Astrocyte (in vitro differentiated cells and primary cell): ENCODE results near the gene RAD51B. TPM values are rescaled to one million over a fixed set of nuclear protein-coding genes. Genes with fewer than 3 reads are reported as not detected.

ENCODE experiments used
- DNase-seq: peaks from one replicate; pipeline ENCODE4 v3.0.0-alpha.2; 2010; ENCODE audit warnings: low read depth
- FAIRE-seq: peaks from 2 replicates; lab custom pipeline; 2011; peaks lifted over from hg19 to GRCh38; lab: Jason Lieb, UNC
- H2AFZ ChIP-seq: 2 replicates; pipeline ENCODE4 v1.6.0; 2012; ENCODE audit warnings: low read depth, low read length, inconsistent platforms
- H3K27ac ChIP-seq: 2 replicates; pipeline ENCODE4 v1.5.1; 2011; ENCODE audit warnings: low read depth, low read length, inconsistent platforms
- H3K27me3 ChIP-seq: 2 replicates; pipeline ENCODE4 v1.6.0; 2011; ENCODE audit warnings: low read length, inconsistent platforms; ENCODE audit not compliant: insufficient read depth
- H3K36me3 ChIP-seq: 2 replicates; pipeline ENCODE4 v1.5.1; 2011; ENCODE audit warnings: low read length, inconsistent platforms; ENCODE audit not compliant: insufficient read depth
- H3K4me1 ChIP-seq: 2 replicates; pipeline ENCODE4 v1.5.1; 2011; ENCODE audit warnings: low read length, inconsistent platforms; ENCODE audit not compliant: insufficient read depth
- H3K4me2 ChIP-seq: 2 replicates; pipeline ENCODE4 v1.6.0; 2012; ENCODE audit warnings: low read length, inconsistent platforms
- H3K4me3 ChIP-seq: 2 replicates; pipeline ENCODE4 v1.5.1; 2011; ENCODE audit warnings: low read depth, mild to moderate bottlenecking, low read length, inconsistent platforms; ENCODE audit not compliant: insufficient read depth
- H3K79me2 ChIP-seq: 2 replicates; pipeline ENCODE4 v1.6.0; 2012; ENCODE audit warnings: mild to moderate bottlenecking, low read length, inconsistent platforms; ENCODE audit not compliant: insufficient read depth
- H3K9ac ChIP-seq: 2 replicates; pipeline ENCODE4 v1.6.0; 2012; ENCODE audit warnings: mild to moderate bottlenecking, low read length, inconsistent platforms
- H3K9me3 ChIP-seq: 2 replicates; pipeline ENCODE4 v1.5.1; 2012; ENCODE audit warnings: low read depth, mild to moderate bottlenecking, low read length, inconsistent platforms; ENCODE audit not compliant: insufficient read depth
- H4K20me1 ChIP-seq: 2 replicates; pipeline ENCODE4 v1.6.0; 2012; ENCODE audit warnings: low read length, inconsistent platforms; ENCODE audit not compliant: insufficient read depth
- H3K27ac Mint-ChIP-seq: one replicate; pipeline ENCODE4 v1.8.0; 2021; ENCODE audit warnings: mild to moderate bottlenecking, mixed read lengths; ENCODE audit not compliant: unreplicated experiment
- H3K27me3 Mint-ChIP-seq: one replicate; pipeline ENCODE4 v1.8.0; 2021; ENCODE audit warnings: low read depth, mixed read lengths; ENCODE audit not compliant: unreplicated experiment
- H3K36me3 Mint-ChIP-seq: one replicate; pipeline ENCODE4 v1.8.0; 2021; ENCODE audit warnings: low read depth, mixed read lengths; ENCODE audit not compliant: unreplicated experiment
- H3K4me1 Mint-ChIP-seq: one replicate; pipeline ENCODE4 v1.8.0; 2021; ENCODE audit warnings: low read depth, mixed read lengths; ENCODE audit not compliant: unreplicated experiment
- H3K4me3 Mint-ChIP-seq: one replicate; pipeline ENCODE4 v1.8.0; 2021; ENCODE audit warnings: mild to moderate bottlenecking, moderate library complexity, mixed read lengths; ENCODE audit not compliant: unreplicated experiment
- H3K9me3 Mint-ChIP-seq: one replicate; pipeline ENCODE4 v1.8.0; 2021; ENCODE audit warnings: mild to moderate bottlenecking, mixed read lengths; ENCODE audit not compliant: unreplicated experiment
- EZH2 ChIP-seq: IDR thresholded peaks from 2 replicates; pipeline ENCODE4 v1.6.1; 2012; ENCODE audit warnings: mild to moderate bottlenecking, low read length, inconsistent platforms; ENCODE audit not compliant: insufficient read depth
- total RNA-seq: library from RNA; stranded (reverse); gene quantifications from 2 replicates; pipeline ENCODE4 v1.2.1, GENCODE V29; 2021
- TF ChIP-seq, protein P1 (sequence below): IDR thresholded peaks from 2 replicates; pipeline ENCODE4 v1.5.1; 2011; ENCODE audit warnings: low read depth, mild to moderate bottlenecking, inconsistent platforms, low read length, moderate library complexity; ENCODE audit not compliant: insufficient read depth

The RAD51B gene
- total RNA-seq, 1 donor from 2014 or later: 10.8 TPM

DNA sequence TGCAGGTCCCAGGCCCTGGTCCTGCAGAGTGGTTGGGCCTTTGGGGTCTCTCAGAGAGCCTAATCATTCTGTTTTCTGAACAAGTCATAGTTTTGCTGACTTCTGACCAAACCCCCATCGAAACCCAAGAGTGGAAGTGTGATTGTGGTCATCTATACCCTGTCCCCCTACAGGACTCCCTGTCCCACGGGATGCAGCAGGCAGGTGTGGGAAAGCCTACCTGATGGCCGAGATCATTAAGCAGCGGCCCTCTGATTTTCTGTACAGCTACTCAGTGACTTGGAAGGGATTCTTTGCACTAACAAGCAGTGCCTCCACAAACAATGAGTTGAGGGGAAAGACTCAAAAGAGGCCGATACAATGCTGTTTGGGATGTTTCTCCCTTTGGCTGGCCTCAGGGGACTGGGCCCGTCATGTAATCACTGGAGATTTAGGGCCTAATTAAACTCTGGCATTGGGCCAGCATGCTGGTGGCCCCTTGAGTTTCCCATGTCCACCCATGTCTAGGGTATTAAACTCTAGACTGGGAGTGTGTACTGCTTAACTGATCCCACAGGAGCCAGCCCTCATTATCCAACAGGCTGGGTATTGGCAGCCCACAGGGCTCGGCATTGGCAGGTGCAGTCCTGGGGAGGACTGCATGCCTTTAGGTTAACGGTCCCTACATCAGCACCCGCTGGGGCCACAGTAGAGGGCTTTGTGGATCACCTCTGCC, 780.5 kb downstream of the RAD51B start:
- no peaks in the 10 kb centered on the region for H3K27me3 ChIP-seq
- H4K20me1 ChIP-seq: no peaks in the 10 kb centered on the region
- H3K27ac ChIP-seq: no peak overlapping the region
- H3K36me3 ChIP-seq: no peaks in the 10 kb centered on the region
- DNase-seq (no peak), FAIRE-seq (no peak)
- H3K4me3 ChIP-seq: no peak overlapping the region
- no peaks in the 10 kb centered on the region for H3K9me3 ChIP-seq
- no peak overlapping the region for H2AFZ ChIP-seq
- H3K9me3 Mint-ChIP-seq: peaks cover 5% of the 10 kb centered on the region
- peaks cover 23% of the 10 kb centered on the region for H3K4me1 ChIP-seq
- H3K79me2 ChIP-seq: no peaks in the 10 kb centered on the region
- H3K9ac ChIP-seq: no peak overlapping the region
- no peaks in the 10 kb centered on the region for H3K36me3 Mint-ChIP-seq
- H3K27me3 Mint-ChIP-seq: no peaks in the 10 kb centered on the region
- TF ChIP-seq, protein P1, sequence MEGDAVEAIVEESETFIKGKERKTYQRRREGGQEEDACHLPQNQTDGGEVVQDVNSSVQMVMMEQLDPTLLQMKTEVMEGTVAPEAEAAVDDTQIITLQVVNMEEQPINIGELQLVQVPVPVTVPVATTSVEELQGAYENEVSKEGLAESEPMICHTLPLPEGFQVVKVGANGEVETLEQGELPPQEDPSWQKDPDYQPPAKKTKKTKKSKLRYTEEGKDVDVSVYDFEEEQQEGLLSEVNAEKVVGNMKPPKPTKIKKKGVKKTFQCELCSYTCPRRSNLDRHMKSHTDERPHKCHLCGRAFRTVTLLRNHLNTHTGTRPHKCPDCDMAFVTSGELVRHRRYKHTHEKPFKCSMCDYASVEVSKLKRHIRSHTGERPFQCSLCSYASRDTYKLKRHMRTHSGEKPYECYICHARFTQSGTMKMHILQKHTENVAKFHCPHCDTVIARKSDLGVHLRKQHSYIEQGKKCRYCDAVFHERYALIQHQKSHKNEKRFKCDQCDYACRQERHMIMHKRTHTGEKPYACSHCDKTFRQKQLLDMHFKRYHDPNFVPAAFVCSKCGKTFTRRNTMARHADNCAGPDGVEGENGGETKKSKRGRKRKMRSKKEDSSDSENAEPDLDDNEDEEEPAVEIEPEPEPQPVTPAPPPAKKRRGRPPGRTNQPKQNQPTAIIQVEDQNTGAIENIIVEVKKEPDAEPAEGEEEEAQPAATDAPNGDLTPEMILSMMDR: no peak
- TF ChIP-seq EZH2: no peak
- no peak overlapping the region for H3K4me2 ChIP-seq
- no peak overlapping the region for H3K27ac Mint-ChIP-seq
- H3K4me3 Mint-ChIP-seq: no peak overlapping the region
- peaks cover 16% of the 10 kb centered on the region for H3K4me1 Mint-ChIP-seq

DNA sequence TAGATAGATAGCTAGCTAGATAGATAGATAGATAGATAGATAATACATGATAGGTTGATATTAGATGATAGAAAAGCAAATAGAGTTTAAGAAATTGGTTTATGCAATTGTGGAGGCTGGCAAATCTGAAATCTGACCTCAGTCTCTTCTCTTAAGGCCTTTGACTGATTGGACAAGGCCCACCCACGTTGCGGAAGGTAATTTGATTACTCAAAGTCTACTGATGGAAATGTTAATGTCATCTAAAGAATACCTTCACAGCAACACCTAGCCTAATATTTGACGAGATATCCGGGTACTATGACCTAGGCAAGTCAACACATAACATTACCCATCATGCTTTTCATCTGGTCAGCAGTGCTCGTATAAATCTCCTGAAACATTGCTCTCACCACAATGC, 782.9 kb downstream of the RAD51B start:
- peaks cover 22% of the 10 kb centered on the region for H3K4me1 ChIP-seq
- TF ChIP-seq, protein P1: no peak
- TF ChIP-seq EZH2: no peak
- H3K4me1 Mint-ChIP-seq: peaks cover 20% of the 10 kb centered on the region
- H3K4me2 ChIP-seq: no peak overlapping the region
- no peak overlapping the region for H3K9ac ChIP-seq
- no peak for FAIRE-seq
- H3K36me3 Mint-ChIP-seq: peaks cover 5% of the 10 kb centered on the region
- H4K20me1 ChIP-seq: no peaks in the 10 kb centered on the region
- H2AFZ ChIP-seq: no peak overlapping the region
- no peaks in the 10 kb centered on the region for H3K27me3 ChIP-seq
- no peaks in the 10 kb centered on the region for H3K79me2 ChIP-seq
- H3K9me3 ChIP-seq: peaks cover 2% of the 10 kb centered on the region
- DNase-seq: no peak
- no peak overlapping the region for H3K27ac Mint-ChIP-seq
- no peaks in the 10 kb centered on the region for H3K36me3 ChIP-seq
- no peaks in the 10 kb centered on the region for H3K27me3 Mint-ChIP-seq
- H3K4me3 Mint-ChIP-seq: no peak overlapping the region
- H3K9me3 Mint-ChIP-seq: peaks cover 13% of the 10 kb centered on the region
- no peak overlapping the region for H3K4me3 ChIP-seq
- no peak overlapping the region for H3K27ac ChIP-seq
